Measurements from ENCODE around the gene SRD5A1. TPM values are rescaled to one million over a fixed set of nuclear protein-coding genes. Genes with fewer than 3 reads are reported as not detected.

Gene SRD5A1
- total and polyA plus RNA-seq, 2 of the 8 experiments (the other 6 are each of a cell fraction or from before 2014, with no cell fraction given): 34.7 to 42.4 TPM

GRCh38 chr5:6717247-6717646 lies 84.0 kb downstream of the SRD5A1 start:
- no peak overlapping the region for H3K23ac ChIP-seq (ENCODE audit: insufficient read length)
- no peak overlapping the region for H2BK120ac ChIP-seq (replicated peaks; ENCODE audit: low read depth, low read length)
- no peak overlapping the region for H4K8ac ChIP-seq (ENCODE audit: extremely low read depth, insufficient read depth, low read length)
- FAIRE-seq (no peak), DNase-seq (ENCODE audit: low read depth in 1 of 2, low spot score in 2 of 2) (no peak)
- H3K36me3 ChIP-seq (ENCODE audit: control insufficient read depth in 2 of 4, insufficient read depth in 4 of 4, low read length in 3 of 4): no peaks in the 10 kb centered on the region
- no peaks in the 10 kb centered on the region for H3K9me3 ChIP-seq (ENCODE audit: insufficient read depth in 2 of 2, low read depth in 1 of 2, low read length in 1 of 2)
- peaks cover 25 to 53% of the 10 kb centered on the region in 2 experiments for H4K20me1 ChIP-seq (replicated peaks in 1 of 2; ENCODE audit: control insufficient read depth in 1 of 2, insufficient read depth in 2 of 2, low read length in 2 of 2)
- H4K5ac ChIP-seq (ENCODE audit: insufficient read length, low read depth, low read length): no peak overlapping the region
- H3K23me2 ChIP-seq (ENCODE audit: low read depth, low read length): peaks cover 4% of the 10 kb centered on the region; the same call in 1 of the 2 replicates
- no peak overlapping the region for H2AK5ac ChIP-seq (ENCODE audit: low read depth, low read length)
- H4K91ac ChIP-seq (replicated peaks; ENCODE audit: insufficient read length, low read length): no peak overlapping the region
- peaks cover 14 to 76% of the 10 kb centered on the region in 2 experiments for H3K79me2 ChIP-seq (ENCODE audit: control insufficient read depth in 1 of 2, insufficient read depth in 2 of 2, low read length in 2 of 2)
- no peak overlapping the region for H3K4me3 ChIP-seq (ENCODE audit: extremely low read depth in 1 of 4, insufficient read depth in 2 of 4, low read depth in 3 of 4, low read length in 4 of 4)
- no peak overlapping the region for H2BK20ac ChIP-seq (ENCODE audit: low read length)
- H2BK12ac ChIP-seq (ENCODE audit: low read depth, low read length): no peak overlapping the region
- no peak overlapping the region for H3K18ac ChIP-seq (ENCODE audit: extremely low read depth, low read length)
- ChIA-PET POLR2A (ENCODE audit: partially characterized antibody) (interaction anchor here (1.3 to 2.5 kb wide), 3 partner anchors 9 to 84 kb away, joined by 3 to 6 read pairs (median 5); partner anchors contain the start of genes NSUN2 and SRD5A1), CTCF (ENCODE audit: partially characterized antibody) (interaction anchor here (1.7 to 3.7 kb wide), 2 partner anchors 11 to 29 kb away, joined by 4 to 15 read pairs; no protein-coding TSS in a partner anchor)
- H3K56ac ChIP-seq (replicated peaks; ENCODE audit: insufficient read length, low read depth, low read length): no peak overlapping the region
- H3K27me3 ChIP-seq (replicated peaks in 1 of 4; ENCODE audit: control insufficient read depth in 3 of 4, extremely low read depth in 1 of 4, insufficient read depth in 3 of 4, low read length in 3 of 4): no peaks in the 10 kb centered on the region
- no peak overlapping the region for H3K4ac ChIP-seq (replicated peaks; ENCODE audit: insufficient read length, low read depth, low read length)
- H3K79me1 ChIP-seq (ENCODE audit: low read depth, low read length): peaks cover 28% of the 10 kb centered on the region
- no peak overlapping the region for H2AFZ ChIP-seq (ENCODE audit: low read length)
- H3K14ac ChIP-seq (ENCODE audit: insufficient read length): no peak overlapping the region
- H3K4me2 ChIP-seq (ENCODE audit: insufficient read depth in 1 of 2, low read depth in 2 of 2, low read length in 2 of 2): no peak overlapping the region; a peak in 1 of 4 replicates
- peaks cover 3 to 15% (median 7%) of the 10 kb centered on the region in 4 experiments; a peak in 5 of 7 replicates for H3K4me1 ChIP-seq (replicated peaks in 1 of 4; ENCODE audit: control insufficient read depth in 3 of 4, insufficient read depth in 4 of 4, low read length in 3 of 4)
- no peak overlapping the region for H3K27ac ChIP-seq (ENCODE audit: low read depth, low read length)
- H2BK5ac ChIP-seq (ENCODE audit: low read depth, low read length): no peak overlapping the region
- no peak overlapping the region for H3K9ac ChIP-seq (replicated peaks in 1 of 4; ENCODE audit: extremely low read depth in 1 of 4, low read depth in 3 of 4, low read length in 3 of 4)
- no peak overlapping the region for H2BK15ac ChIP-seq (ENCODE audit: low read length)
- TF ChIP-seq FOSL1 (IDR thresholded peaks at IDR 0.05; ENCODE audit: insufficient read depth, low read depth, low read length) (no peak), TCF12 (IDR thresholded peaks at IDR 0.05; ENCODE audit: low read depth, low read length) (no peak), SP2 (IDR thresholded peaks at IDR 0.05; ENCODE audit: low read length) (no peak), CBX8 (IDR thresholded peaks at IDR 0.05; ENCODE audit: borderline replicate concordance, low read depth, low read length) (no peak), SIN3A (conservative IDR thresholded peaks at IDR 0.05 in 1 of 2, IDR thresholded peaks at IDR 0.05 in 1 of 2; ENCODE audit: low read depth in 1 of 2, low read length in 2 of 2) (no peak), POLR2AphosphoS5 (IDR thresholded peaks at IDR 0.05; ENCODE audit: low read depth, low read length) (no peak), TBP (IDR thresholded peaks at IDR 0.05; ENCODE audit: low read depth, low read length) (no peak), CHD1 (IDR thresholded peaks at IDR 0.05; ENCODE audit: low read depth, low read length) (no peak), CEBPB (IDR thresholded peaks at IDR 0.05; ENCODE audit: low read depth, low read length) (no peak), RXRA (IDR thresholded peaks at IDR 0.05; ENCODE audit: insufficient read depth, low read depth, low read length) (no peak), GABPA (IDR thresholded peaks at IDR 0.05; ENCODE audit: borderline replicate concordance, insufficient read depth, low read length) (no peak), PHF8 (conservative IDR thresholded peaks at IDR 0.05; ENCODE audit: low read depth, low read length) (no peak), KDM5A (IDR thresholded peaks at IDR 0.05; ENCODE audit: low read length) (no peak), NANOG (IDR thresholded peaks at IDR 0.05; ENCODE audit: insufficient read depth, low read depth, low read length, poor library complexity, severe bottlenecking) (no peak), TAF1 (IDR thresholded peaks at IDR 0.05; ENCODE audit: low read depth, low read length) (no peak), HDAC6 (IDR thresholded peaks at IDR 0.05; ENCODE audit: low read depth, low read length) (no peak)

Measured in H1 (cell line).